ENCODE data around the gene ICAM2. TPM values are rescaled to one million over a fixed set of nuclear protein-coding genes. Genes with fewer than 3 reads are reported as not detected.

Gene ICAM2
- total RNA-seq, 2 donors from 2014 or later, result 9.2 to 9.5 TPM

DNA sequence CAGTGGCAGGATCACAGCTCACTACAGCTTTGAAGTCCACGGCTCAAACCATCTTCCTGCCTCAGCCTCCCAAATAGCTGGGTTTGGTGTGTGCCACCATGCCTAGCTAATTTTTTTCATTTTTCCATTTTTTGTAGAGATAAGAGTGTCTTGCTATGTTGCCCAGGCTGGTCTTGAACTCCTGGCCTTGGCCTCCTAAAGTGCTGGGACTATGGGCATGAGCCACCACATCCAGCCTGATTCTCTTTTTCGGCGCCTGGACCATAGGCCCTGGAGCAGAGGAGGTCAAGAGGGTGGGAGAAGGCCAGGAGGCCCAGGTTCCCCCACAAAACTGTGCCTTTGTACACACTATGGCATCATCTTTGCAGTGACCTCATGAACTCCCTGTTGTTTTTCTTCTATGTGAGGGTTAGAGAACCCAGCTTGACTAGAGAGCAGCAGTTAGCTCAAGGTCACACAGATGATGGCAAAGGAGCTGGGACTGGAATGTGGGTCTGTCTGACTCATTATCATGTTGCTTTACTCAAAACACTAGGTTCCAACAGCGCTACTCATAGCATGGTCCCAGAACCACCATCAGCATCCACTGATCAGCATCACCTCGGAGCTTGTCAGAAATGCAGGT is 64.0 kb downstream of the ICAM2 start:
- H3K27me3 ChIP-seq, result no peaks in the 10 kb centered on the region
- no peaks in the 10 kb centered on the region for H3K4me1 ChIP-seq
- H3K27ac ChIP-seq, result no peak overlapping the region
- H3K4me3 ChIP-seq, result no peak overlapping the region
- no peaks in the 10 kb centered on the region for H3K36me3 ChIP-seq
- no peak for DNase-seq
- intact Hi-C loops (cut with DNase I), result no loop called here
- H3K9me3 ChIP-seq, result no peaks in the 10 kb centered on the region
- TF ChIP-seq CTCF (IDR thresholded peaks at IDR 0.05), result no peak
- H3K9ac ChIP-seq (ENCODE audit: low read depth in 2 of 2, low read length in 2 of 2), result no peak overlapping the region

DNA sequence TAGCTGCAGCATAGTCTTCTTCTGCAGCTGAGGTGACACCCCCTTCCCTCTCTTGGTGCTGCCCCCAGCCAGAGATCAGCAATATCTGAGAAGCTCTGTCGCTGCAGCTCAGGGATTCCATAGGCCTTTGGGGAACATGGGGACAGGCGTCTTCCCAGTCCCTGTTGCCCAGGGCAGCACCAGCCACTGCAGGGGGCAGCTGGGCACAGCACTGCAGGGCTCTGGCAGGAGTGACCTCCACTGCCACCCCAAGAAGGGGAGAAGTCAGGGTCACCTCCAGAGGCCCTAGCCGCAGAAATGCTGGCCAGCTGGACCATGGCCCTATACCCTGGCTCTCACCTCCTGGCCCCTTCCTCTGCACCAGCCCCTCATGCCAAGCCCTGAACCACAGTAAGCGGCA is 64.6 kb downstream of the ICAM2 start:
- Histone ChIP-seq H3K36me3 (no peaks in the 10 kb centered on the region), H3K27me3 (no peaks in the 10 kb centered on the region), H3K9me3 (no peaks in the 10 kb centered on the region), H3K27ac (no peak overlapping the region), H3K4me3 (no peak overlapping the region), H3K9ac (ENCODE audit: low read depth in 2 of 2, low read length in 2 of 2) (no peak overlapping the region), H3K4me1 (no peaks in the 10 kb centered on the region)
- intact Hi-C loops (cut with DNase I), result no loop called here
- DNase-seq, result no peak
- TF ChIP-seq CTCF (IDR thresholded peaks at IDR 0.05), result no peak

GRCh38 chr17:63955232-63955631 is 65.2 kb downstream of the ICAM2 start:
- intact Hi-C loops (cut with DNase I), result no loop called here
- H3K9me3 ChIP-seq, result no peaks in the 10 kb centered on the region
- DNase-seq, result no peak

GRCh38 chr17:63954402-63955063 is 65.9 kb downstream of the ICAM2 start:
- no peak for TF ChIP-seq CTCF (IDR thresholded peaks at IDR 0.05)
- no peaks in the 10 kb centered on the region for H3K4me1 ChIP-seq
- H3K9me3 ChIP-seq, result no peaks in the 10 kb centered on the region
- H3K9ac ChIP-seq (ENCODE audit: low read depth in 2 of 2, low read length in 2 of 2), result no peak overlapping the region
- no peaks in the 10 kb centered on the region for H3K27me3 ChIP-seq
- no peak overlapping the region for H3K27ac ChIP-seq
- H3K4me3 ChIP-seq, result no peak overlapping the region
- DNase-seq, result no peak
- H3K36me3 ChIP-seq, result no peaks in the 10 kb centered on the region
- intact Hi-C loops (cut with DNase I), result no loop called here

More at GRCh38 chr17:63955232-63955631, 65.2 kb downstream of the ICAM2 start:
- no peaks in the 10 kb centered on the region for H3K27me3 ChIP-seq
- H3K27ac ChIP-seq, result no peak overlapping the region
- no peak overlapping the region for H3K9ac ChIP-seq (ENCODE audit: low read depth in 2 of 2, low read length in 2 of 2)
- H3K36me3 ChIP-seq, result no peaks in the 10 kb centered on the region
- no peak for TF ChIP-seq CTCF (IDR thresholded peaks at IDR 0.05)
- no peak overlapping the region for H3K4me3 ChIP-seq
- no peaks in the 10 kb centered on the region for H3K4me1 ChIP-seq

Other genes starting within 250 kb of the ICAM2 start
- 100 to 1,000 TPM; 128 to 145 TPM for gene CCDC47, start 247.0 kb downstream of the ICAM2 start, total RNA-seq
- 10 to 100 TPM; 71.1 to 74.5 TPM for gene DDX42, start 246.5 kb downstream of the ICAM2 start, total RNA-seq
- gene PSMC5, start 193.2 kb downstream of the ICAM2 start, total RNA-seq, result 100 to 1,000 TPM in 1 of 2 donors, 10 to 100 TPM in 1; 86.1 to 138 TPM
- 10 to 100 TPM; 25.4 to 44.6 TPM for gene FTSJ3, start 193.0 kb downstream of the ICAM2 start, total RNA-seq
- gene SMARCD2, start 177.9 kb downstream of the ICAM2 start, total RNA-seq, result 100 to 1,000 TPM in 1 of 2 donors, 10 to 100 TPM in 1; 77.2 to 124 TPM
- not detected for gene CSH2, start 147.0 kb downstream of the ICAM2 start, total RNA-seq
- not detected for gene GH2, start 138.7 kb downstream of the ICAM2 start, total RNA-seq
- not detected for gene CSH1, start 124.1 kb downstream of the ICAM2 start, total RNA-seq
- not detected for gene CSHL1, start 109.4 kb downstream of the ICAM2 start, total RNA-seq
- not detected for gene GH1, start 101.8 kb downstream of the ICAM2 start, total RNA-seq
- 1 to 10 TPM; 1.5 to 1.7 TPM for gene CD79B, start 88.3 kb downstream of the ICAM2 start, total RNA-seq
- under 1 TPM; 0.07 to 0.27 TPM for gene SCN4A, start 47.7 kb downstream of the ICAM2 start, total RNA-seq
- gene PRR29, start 22.3 kb downstream of the ICAM2 start, total RNA-seq, result under 1 TPM in 1 of 2 donors, not detected in 1; 0.16 TPM
- gene ERN1, start 109.5 kb upstream of the ICAM2 start, total RNA-seq, result 10 to 100 TPM; 19.2 to 19.6 TPM
- 10 to 100 TPM; 29.0 to 29.7 TPM for gene TEX2, start 242.6 kb upstream of the ICAM2 start, total RNA-seq

All from colonic mucosa (tissue), 4 donors.